HEK293 (cell line): ENCODE data around the gene NYNRIN.

Experiments
- CTCF ChIA-PET: fragments of 350-600 bp; formaldehyde crosslinking; extraction: SDS; loops from one replicate; lab custom pipeline; 2021; ENCODE audit warnings: antibody characterized with exemption; lab: Yijun Ruan, JAX
- POLR2A ChIA-PET: fragments of 300-600 bp; formaldehyde crosslinking; extraction: SDS; loops from one replicate; lab custom pipeline; 2020; ENCODE audit warnings: antibody characterized with exemption, inconsistent platforms; lab: Yijun Ruan, JAX
- H3K27ac ChIP-seq: fragments of 200-500 bp; sonication (Bioruptor generic); 2 replicates; pipeline ENCODE4 v1.5.1; 2014; ENCODE audit warnings: low read depth, low read length, control low read depth, inconsistent platforms; ENCODE audit errors: extremely low read depth
- H3K36me3 ChIP-seq, 2 experiments: fragments of 200-500 bp in 1 of 2; sonication (Bioruptor generic) in 1 of 2; 1 replicate in 1 of 2; 2 replicates in 1 of 2; pipeline ENCODE4 v1.5.1; 2014 to 2017; ENCODE audit warnings: inconsistent platforms in 2 of 2, low read length in 2 of 2; ENCODE audit not compliant: control insufficient read depth in 2 of 2, insufficient read depth in 1 of 2
- H3K4me1 ChIP-seq: fragments of 200-500 bp; sonication (Bioruptor generic); 2 replicates; pipeline ENCODE4 v1.5.1; 2014; ENCODE audit warnings: mild to moderate bottlenecking, low read length, inconsistent platforms; ENCODE audit not compliant: control insufficient read depth, insufficient read depth
- H3K4me3 ChIP-seq: 2 replicates; pipeline ENCODE4 v1.5.1; 2011; ENCODE audit warnings: low read depth, mild to moderate bottlenecking, control low read depth, low read length, moderate library complexity
- H3K9me3 ChIP-seq: fragments of 200-500 bp; sonication (Bioruptor generic); 2 replicates; pipeline ENCODE4 v1.5.1; 2014; ENCODE audit warnings: low read depth, low read length, inconsistent platforms; ENCODE audit not compliant: control insufficient read depth, insufficient read depth
- IKZF3 ChIP-seq: fragments of 450-650 bp; IDR thresholded peaks from 2 replicates; pipeline ENCODE4 v1.5.0; 2018; ENCODE audit warnings: missing biosample characterization, mild to moderate bottlenecking, missing genetic modification characterization, moderate library complexity
- KLF8 ChIP-seq: fragments of 450-650 bp; formaldehyde crosslinking; IDR thresholded peaks from 2 replicates; pipeline ENCODE4 v1.5.1; 2016; ENCODE audit warnings: missing biosample characterization, missing genetic modification characterization
- MYNN ChIP-seq: fragments of 450-650 bp; formaldehyde crosslinking; IDR thresholded peaks from 2 replicates; pipeline ENCODE4 v1.5.1; 2016; ENCODE audit warnings: missing biosample characterization, missing genetic modification characterization, borderline replicate concordance
- MZF1 ChIP-seq: fragments of 450-650 bp; formaldehyde crosslinking; IDR thresholded peaks from 2 replicates; pipeline ENCODE4 v1.5.1; 2017; ENCODE audit warnings: missing biosample characterization, missing genetic modification characterization, borderline replicate concordance
- ZFP37 ChIP-seq: fragments of 450-650 bp; formaldehyde crosslinking; IDR thresholded peaks from 2 replicates; pipeline ENCODE4 v1.5.1; 2016; ENCODE audit warnings: missing biosample characterization, missing genetic modification characterization
- ZNF211 ChIP-seq: fragments of 450-650 bp; formaldehyde crosslinking; IDR thresholded peaks from 2 replicates; pipeline ENCODE4 v1.5.1; 2016; ENCODE audit warnings: low read depth, missing biosample characterization, missing genetic modification characterization
- ZNF23 ChIP-seq: fragments of 450-650 bp; formaldehyde crosslinking; IDR thresholded peaks from 2 replicates; pipeline ENCODE4 v1.5.1; 2016; ENCODE audit warnings: missing biosample characterization, missing genetic modification characterization, borderline replicate concordance
- ZNF354C ChIP-seq: fragments of 450-650 bp; formaldehyde crosslinking; IDR thresholded peaks from 2 replicates; pipeline ENCODE4 v1.5.1; 2016; ENCODE audit warnings: missing biosample characterization, missing genetic modification characterization, low read depth, borderline replicate concordance
- ZNF362 ChIP-seq: fragments of 450-650 bp; formaldehyde crosslinking; IDR thresholded peaks from 2 replicates; pipeline ENCODE4 v1.5.1; 2016; ENCODE audit warnings: missing biosample characterization, missing genetic modification characterization
- ZNF37A ChIP-seq: fragments of 450-650 bp; IDR thresholded peaks from 2 replicates; pipeline ENCODE4 v1.5.1; 2018; ENCODE audit warnings: missing biosample characterization, missing genetic modification characterization
- ZNF391 ChIP-seq: fragments of 450-650 bp; formaldehyde crosslinking; IDR thresholded peaks from 2 replicates; pipeline ENCODE4 v1.5.1; 2016; ENCODE audit warnings: low read depth, missing biosample characterization, missing genetic modification characterization, borderline replicate concordance
- ZNF423 ChIP-seq: fragments of 450-650 bp; formaldehyde crosslinking; IDR thresholded peaks from 2 replicates; pipeline ENCODE4 v1.5.1; 2016; ENCODE audit warnings: missing biosample characterization, missing genetic modification characterization
- ZNF514 ChIP-seq: fragments of 450-650 bp; formaldehyde crosslinking; IDR thresholded peaks from 2 replicates; pipeline ENCODE4 v1.5.1; 2016; ENCODE audit warnings: missing biosample characterization, missing genetic modification characterization
- ZNF529 ChIP-seq: fragments of 450-650 bp; formaldehyde crosslinking; IDR thresholded peaks from 2 replicates; pipeline ENCODE4 v1.5.1; 2017; ENCODE audit warnings: missing genetic modification characterization, missing biosample characterization; ENCODE audit not compliant: insufficient replicate concordance
- ZNF530 ChIP-seq: fragments of 450-650 bp; formaldehyde crosslinking; IDR thresholded peaks from 2 replicates; pipeline ENCODE4 v1.5.1; 2016; ENCODE audit warnings: low read depth, missing biosample characterization, missing genetic modification characterization
- ZNF560 ChIP-seq: fragments of 450-650 bp; formaldehyde crosslinking; IDR thresholded peaks from 2 replicates; pipeline ENCODE4 v1.5.1; 2017; ENCODE audit warnings: missing biosample characterization, missing genetic modification characterization, borderline replicate concordance
- ZNF768 ChIP-seq: fragments of 450-650 bp; formaldehyde crosslinking; IDR thresholded peaks from 2 replicates; pipeline ENCODE4 v1.5.1; 2018; ENCODE audit warnings: missing biosample characterization, mild to moderate bottlenecking, missing genetic modification characterization
- TF ChIP-seq, protein P1 (sequence below): fragments of 450-650 bp; formaldehyde crosslinking; IDR thresholded peaks from 2 replicates; pipeline ENCODE4 v1.5.1; 2016; ENCODE audit warnings: missing biosample characterization, missing genetic modification characterization, borderline replicate concordance

NYNRIN gene

GRCh38 chr14:24463884-24464785, 65.3 kb downstream of the NYNRIN start (continued):
- TF ChIP-seq, protein P1, sequence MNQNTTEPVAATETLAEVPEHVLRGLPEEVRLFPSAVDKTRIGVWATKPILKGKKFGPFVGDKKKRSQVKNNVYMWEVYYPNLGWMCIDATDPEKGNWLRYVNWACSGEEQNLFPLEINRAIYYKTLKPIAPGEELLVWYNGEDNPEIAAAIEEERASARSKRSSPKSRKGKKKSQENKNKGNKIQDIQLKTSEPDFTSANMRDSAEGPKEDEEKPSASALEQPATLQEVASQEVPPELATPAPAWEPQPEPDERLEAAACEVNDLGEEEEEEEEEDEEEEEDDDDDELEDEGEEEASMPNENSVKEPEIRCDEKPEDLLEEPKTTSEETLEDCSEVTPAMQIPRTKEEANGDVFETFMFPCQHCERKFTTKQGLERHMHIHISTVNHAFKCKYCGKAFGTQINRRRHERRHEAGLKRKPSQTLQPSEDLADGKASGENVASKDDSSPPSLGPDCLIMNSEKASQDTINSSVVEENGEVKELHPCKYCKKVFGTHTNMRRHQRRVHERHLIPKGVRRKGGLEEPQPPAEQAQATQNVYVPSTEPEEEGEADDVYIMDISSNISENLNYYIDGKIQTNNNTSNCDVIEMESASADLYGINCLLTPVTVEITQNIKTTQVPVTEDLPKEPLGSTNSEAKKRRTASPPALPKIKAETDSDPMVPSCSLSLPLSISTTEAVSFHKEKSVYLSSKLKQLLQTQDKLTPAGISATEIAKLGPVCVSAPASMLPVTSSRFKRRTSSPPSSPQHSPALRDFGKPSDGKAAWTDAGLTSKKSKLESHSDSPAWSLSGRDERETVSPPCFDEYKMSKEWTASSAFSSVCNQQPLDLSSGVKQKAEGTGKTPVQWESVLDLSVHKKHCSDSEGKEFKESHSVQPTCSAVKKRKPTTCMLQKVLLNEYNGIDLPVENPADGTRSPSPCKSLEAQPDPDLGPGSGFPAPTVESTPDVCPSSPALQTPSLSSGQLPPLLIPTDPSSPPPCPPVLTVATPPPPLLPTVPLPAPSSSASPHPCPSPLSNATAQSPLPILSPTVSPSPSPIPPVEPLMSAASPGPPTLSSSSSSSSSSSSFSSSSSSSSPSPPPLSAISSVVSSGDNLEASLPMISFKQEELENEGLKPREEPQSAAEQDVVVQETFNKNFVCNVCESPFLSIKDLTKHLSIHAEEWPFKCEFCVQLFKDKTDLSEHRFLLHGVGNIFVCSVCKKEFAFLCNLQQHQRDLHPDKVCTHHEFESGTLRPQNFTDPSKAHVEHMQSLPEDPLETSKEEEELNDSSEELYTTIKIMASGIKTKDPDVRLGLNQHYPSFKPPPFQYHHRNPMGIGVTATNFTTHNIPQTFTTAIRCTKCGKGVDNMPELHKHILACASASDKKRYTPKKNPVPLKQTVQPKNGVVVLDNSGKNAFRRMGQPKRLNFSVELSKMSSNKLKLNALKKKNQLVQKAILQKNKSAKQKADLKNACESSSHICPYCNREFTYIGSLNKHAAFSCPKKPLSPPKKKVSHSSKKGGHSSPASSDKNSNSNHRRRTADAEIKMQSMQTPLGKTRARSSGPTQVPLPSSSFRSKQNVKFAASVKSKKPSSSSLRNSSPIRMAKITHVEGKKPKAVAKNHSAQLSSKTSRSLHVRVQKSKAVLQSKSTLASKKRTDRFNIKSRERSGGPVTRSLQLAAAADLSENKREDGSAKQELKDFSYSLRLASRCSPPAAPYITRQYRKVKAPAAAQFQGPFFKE (tag by site-specific recombination): no peak
- TF ChIP-seq ZNF362 (tag by site-specific recombination) (no peak), ZNF211 (tag by site-specific recombination) (no peak), ZNF529 (tag by site-specific recombination) (no peak), ZNF23 (no peak), IKZF3 (tag by site-specific recombination) (no peak), ZNF354C (tag by site-specific recombination) (no peak)

DNA sequence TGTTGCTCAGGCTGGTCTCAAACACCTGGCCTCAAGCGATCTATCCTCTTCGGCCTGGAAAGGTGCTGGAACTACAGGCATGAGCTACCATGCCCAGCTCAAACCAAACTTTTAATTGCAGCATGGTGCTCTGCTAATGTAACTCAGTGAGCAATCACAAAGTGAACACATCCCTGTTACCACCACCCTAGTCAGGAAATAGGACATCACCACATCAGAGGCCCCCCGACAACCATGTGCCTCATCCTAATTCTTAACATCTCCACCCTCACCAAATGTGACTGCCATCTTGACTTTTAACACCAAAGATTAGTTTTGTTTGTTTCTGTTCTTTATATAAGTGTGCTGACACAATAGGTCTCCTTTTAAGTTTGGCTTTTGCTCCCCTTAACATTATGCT, 66.6 kb downstream of the NYNRIN start:
- POLR2A ChIA-PET: no interaction called here

DNA sequence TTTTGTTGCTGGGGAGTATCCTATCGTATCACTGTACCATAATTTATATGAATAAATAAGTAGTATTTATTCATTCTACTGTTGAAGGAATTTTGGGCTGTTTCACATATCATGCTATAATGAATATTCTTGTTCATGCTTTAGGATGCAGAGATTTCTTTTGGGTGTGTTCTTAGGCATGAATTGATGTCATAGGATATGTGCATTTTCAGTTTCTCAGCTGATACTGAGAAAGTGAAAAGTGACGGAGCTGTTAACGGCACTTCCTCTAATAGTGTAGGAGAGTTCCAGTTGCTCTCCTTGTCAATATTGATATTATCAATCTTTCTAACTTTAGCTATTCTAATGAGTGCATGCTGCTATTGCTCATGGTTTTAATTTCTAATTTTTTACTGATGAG, 67.0 kb downstream of the NYNRIN start:
- no peaks in the 10 kb centered on the region for H3K36me3 ChIP-seq
- H3K4me1 ChIP-seq: 0 out of 2 replicates have a peak, but pooled peaks cover 2% of the 10 kb centered on the region
- H3K4me3 ChIP-seq: no peak overlapping the region
- no peak overlapping the region for H3K27ac ChIP-seq
- H3K9me3 ChIP-seq: no peaks in the 10 kb centered on the region
- ChIA-PET POLR2A (no interaction called here), CTCF (no interaction called here)
- TF ChIP-seq ZNF37A (tag by site-specific recombination) (no peak), MYNN (tag by site-specific recombination) (no peak), KLF8 (tag by site-specific recombination) (no peak), ZNF768 (no peak), ZNF423 (tag by site-specific recombination) (no peak), ZNF560 (tag by site-specific recombination) (no peak), MZF1 (tag by site-specific recombination) (no peak), ZNF391 (tag by site-specific recombination) (no peak), ZFP37 (tag by site-specific recombination) (no peak)

More for the DNA sequence above, 66.6 kb downstream of the NYNRIN start:
- H3K36me3 ChIP-seq: no peaks in the 10 kb centered on the region
- no peak for TF ChIP-seq ZNF514 (tag by site-specific recombination)
- no peak for TF ChIP-seq ZNF530 (tag by site-specific recombination)
- no peak overlapping the region for H3K27ac ChIP-seq
- H3K4me1 ChIP-seq: 0 out of 2 replicates have a peak, but pooled peaks cover 2% of the 10 kb centered on the region
- no peaks in the 10 kb centered on the region for H3K9me3 ChIP-seq
- CTCF ChIA-PET: no interaction called here
- H3K4me3 ChIP-seq: no peak overlapping the region
